ENCODE results near the gene CORO2B. TPM values are rescaled to one million over a fixed set of nuclear protein-coding genes. Genes with fewer than 3 reads are reported as not detected.
A peak's percentile ranks its signal among the peaks of the same experiment; 100 is the strongest.

The CORO2B gene
- total RNA-seq, 1 donor from 2014 or later, result 82.5 TPM

GRCh38 chr15:68630836-68631235 lies 52.0 kb downstream of the CORO2B start:
- Mint-ChIP-seq H3K36me3 (ENCODE audit: low read depth) (peaks cover 1% of the 10 kb centered on the region), H3K27ac (ENCODE audit: unreplicated experiment) (no peak overlapping the region), H3K4me3 (ENCODE audit: unreplicated experiment) (no peak overlapping the region), H3K4me1 (ENCODE audit: low read depth) (peaks cover 78% of the 10 kb centered on the region), H3K9me3 (ENCODE audit: low read depth) (no peaks in the 10 kb centered on the region), H3K27me3 (ENCODE audit: low read depth) (no peaks in the 10 kb centered on the region)
- peak; percentile 40 for TF ChIP-seq CTCF (IDR thresholded peaks at IDR 0.05)
- no peak for DNase-seq (ENCODE audit: low spot score)

DNA sequence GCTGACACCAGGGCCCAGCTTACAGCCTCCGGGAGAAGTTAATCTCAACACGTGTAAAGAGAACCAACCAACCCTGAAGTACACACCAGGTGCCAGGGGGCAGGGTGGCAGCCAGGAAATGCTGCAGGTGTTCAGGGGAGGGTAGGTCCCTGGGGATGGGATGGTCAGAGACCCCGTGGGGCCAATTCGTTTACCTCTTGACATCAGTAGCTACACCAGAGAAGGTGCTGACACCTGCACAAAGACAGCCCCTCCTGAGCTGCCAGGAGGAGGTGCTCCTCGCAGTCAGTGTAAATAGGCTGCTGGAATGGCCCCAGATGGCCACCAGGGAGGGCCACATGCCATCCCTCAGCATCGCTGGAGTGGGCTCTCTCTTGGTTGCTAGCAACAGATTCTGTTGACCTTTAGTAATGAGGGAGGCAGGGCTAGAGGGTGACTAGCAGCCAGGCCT lies 52.8 kb downstream of the CORO2B start:
- H3K4me1 Mint-ChIP-seq (ENCODE audit: low read depth), result peaks cover 74% of the 10 kb centered on the region
- no peaks in the 10 kb centered on the region for H3K9me3 Mint-ChIP-seq (ENCODE audit: low read depth)
- peak overlapping the region; percentile 41 for H3K27ac Mint-ChIP-seq (ENCODE audit: unreplicated experiment)
- no peaks in the 10 kb centered on the region for H3K27me3 Mint-ChIP-seq (ENCODE audit: low read depth)
- H3K4me3 Mint-ChIP-seq (ENCODE audit: unreplicated experiment), result no peak overlapping the region
- peaks cover 3% of the 10 kb centered on the region for H3K36me3 Mint-ChIP-seq (ENCODE audit: low read depth)
- DNase-seq (ENCODE audit: low spot score), result no peak
- peak; percentile 17 for TF ChIP-seq CTCF (IDR thresholded peaks at IDR 0.05)

- peak overlapping the region; percentile 38 for H3K27ac Mint-ChIP-seq (ENCODE audit: unreplicated experiment)
- peaks cover 73% of the 10 kb centered on the region for H3K4me1 Mint-ChIP-seq (ENCODE audit: low read depth)
These were observed 53.3 kb downstream of the CORO2B start for GRCh38 chr15:68632101-68632500.

GRCh38 chr15:68633231-68634121 lies 54.7 kb downstream of the CORO2B start:
- Mint-ChIP-seq H3K4me3 (ENCODE audit: unreplicated experiment) (no peak overlapping the region), H3K27ac (ENCODE audit: unreplicated experiment) (peak overlapping the region; percentile 82), H3K36me3 (ENCODE audit: low read depth) (peaks cover 1% of the 10 kb centered on the region), H3K27me3 (ENCODE audit: low read depth) (no peaks in the 10 kb centered on the region), H3K4me1 (ENCODE audit: low read depth) (peaks cover 73% of the 10 kb centered on the region), H3K9me3 (ENCODE audit: low read depth) (no peaks in the 10 kb centered on the region)
- DNase-seq (ENCODE audit: low spot score), result no peak
- no peak for TF ChIP-seq CTCF (IDR thresholded peaks at IDR 0.05)

More at GRCh38 chr15:68632101-68632500, 53.3 kb downstream of the CORO2B start:
- TF ChIP-seq CTCF (IDR thresholded peaks at IDR 0.05), result no peak
- Mint-ChIP-seq H3K9me3 (ENCODE audit: low read depth) (no peaks in the 10 kb centered on the region), H3K36me3 (ENCODE audit: low read depth) (peaks cover 3% of the 10 kb centered on the region), H3K4me3 (ENCODE audit: unreplicated experiment) (no peak overlapping the region), H3K27me3 (ENCODE audit: low read depth) (no peaks in the 10 kb centered on the region)
- no peak for DNase-seq (ENCODE audit: low spot score)

DNA sequence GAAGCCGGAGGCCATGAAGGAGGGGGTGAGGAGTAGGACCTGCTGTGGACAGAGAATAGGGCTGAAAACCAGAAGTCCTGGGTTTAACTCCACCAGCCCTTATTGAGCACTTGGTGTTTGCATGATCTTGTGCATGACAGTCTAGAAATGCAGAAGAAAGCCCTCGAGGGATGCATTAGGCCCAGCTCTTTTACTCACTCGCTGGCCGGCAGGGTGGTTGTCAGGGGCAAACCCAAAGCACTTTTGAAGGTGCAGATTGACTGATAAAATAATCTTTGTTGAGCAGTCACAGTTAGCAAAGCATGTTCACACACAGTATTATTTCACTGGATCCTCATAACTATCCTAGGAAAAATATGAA lies 55.3 kb downstream of the CORO2B start:
- Mint-ChIP-seq H3K27me3 (ENCODE audit: low read depth) (no peaks in the 10 kb centered on the region), H3K36me3 (ENCODE audit: low read depth) (peaks cover 1% of the 10 kb centered on the region), H3K9me3 (ENCODE audit: low read depth) (no peaks in the 10 kb centered on the region), H3K4me3 (ENCODE audit: unreplicated experiment) (no peak overlapping the region), H3K27ac (ENCODE audit: unreplicated experiment) (no peak overlapping the region), H3K4me1 (ENCODE audit: low read depth) (peaks cover 74% of the 10 kb centered on the region)
- DNase-seq (ENCODE audit: low spot score), result no peak
- TF ChIP-seq CTCF (IDR thresholded peaks at IDR 0.05), result no peak
